OCI-LY3 (cell line): ENCODE measurements around the gene TMEM132D.
A peak's percentile ranks its signal among the peaks of the same experiment; 100 is the strongest.

Experiments used
- H2AFZ ChIP-seq: fragments of 200-600, 300-600 bp; shearing (Covaris generic); 2 replicates; pipeline ENCODE4 v1.6.0; 2014; ENCODE audit warnings: antibody characterized with exemption, low read depth, low read length
- H3K27ac ChIP-seq: fragments of 200-600, 300-600 bp; sonication (generic); 2 replicates; pipeline ENCODE4 v1.5.1; 2014; ENCODE audit warnings: mild to moderate bottlenecking, low read length, moderate library complexity, mixed read lengths
- H3K27me3 ChIP-seq: fragments of 200-600, 300-600 bp; sonication (generic); 2 replicates; pipeline ENCODE4 v1.6.1; 2014; ENCODE audit warnings: low read depth, low read length, mixed read lengths
- H3K36me3 ChIP-seq: fragments of 200-600, 300-600 bp; sonication (generic); replicated peaks from 2 replicates; pipeline ENCODE3; 2014; ENCODE audit warnings: low read depth, low read length, mixed read lengths
- H3K4me1 ChIP-seq: fragments of 300-600, 200-600 bp; sonication (generic); 2 replicates; pipeline ENCODE4 v1.6.1; 2014; ENCODE audit warnings: low read length, mixed read lengths
- H3K4me2 ChIP-seq: fragments of 200-600, 300-600 bp; sonication (generic); 2 replicates; pipeline ENCODE4 v1.6.1; 2014; ENCODE audit warnings: low read length, mixed read lengths
- H3K4me3 ChIP-seq: fragments of 300-600, 200-600 bp; sonication (generic); 2 replicates; pipeline ENCODE4 v1.5.1; 2014; ENCODE audit warnings: antibody characterized with exemption, mild to moderate bottlenecking, low read length, moderate library complexity
- H3K79me2 ChIP-seq: fragments of 300-600, 200-600 bp; shearing (Covaris generic); 2 replicates; pipeline ENCODE4 v1.6.1; 2014; ENCODE audit warnings: mild to moderate bottlenecking, low read length, mixed read lengths
- H3K9ac ChIP-seq: fragments of 300-600, 200-600 bp; shearing (Covaris generic); 2 replicates; pipeline ENCODE4 v1.6.0; 2014; ENCODE audit warnings: mild to moderate bottlenecking, low read length, moderate library complexity
- H3K9me3 ChIP-seq: fragments of 200-600, 300-600 bp; shearing (Covaris generic); 2 replicates; pipeline ENCODE4 v1.6.1; 2014; ENCODE audit warnings: low read length, mixed read lengths; ENCODE audit not compliant: insufficient read depth
- H4K20me1 ChIP-seq: fragments of 200-600, 300-600 bp; sonication (generic); 2 replicates; pipeline ENCODE4 v1.6.1; 2016; ENCODE audit warnings: low read length, mixed read lengths; ENCODE audit not compliant: insufficient read depth
- CTCF ChIP-seq: fragments of 200-600, 300-600 bp; sonication (generic); IDR thresholded peaks from 2 replicates; pipeline ENCODE4 v1.5.1; 2014; ENCODE audit warnings: antibody characterized with exemption, low read length, low read depth
- EZH2phosphoT487 ChIP-seq: fragments of 200-600 bp; shearing (Covaris generic); IDR thresholded peaks from 2 replicates; pipeline ENCODE4 v1.6.1; 2018; ENCODE audit warnings: antibody characterized with exemption, mixed run types, low read depth

TMEM132D gene

GRCh38 chr12:129937426-129937825 lies 33.6 kb upstream of the TMEM132D start:
- Histone ChIP-seq H3K4me1 (no peaks in the 10 kb centered on the region), H3K9ac (no peak overlapping the region), H3K27me3 (no peaks in the 10 kb centered on the region), H3K79me2 (no peaks in the 10 kb centered on the region), H3K36me3 (no peaks in the 10 kb centered on the region), H4K20me1 (no peaks in the 10 kb centered on the region), H2AFZ (no peak overlapping the region), H3K9me3 (no peaks in the 10 kb centered on the region), H3K27ac (no peak overlapping the region), H3K4me2 (no peak overlapping the region), H3K4me3 (no peak overlapping the region)
- no peak for TF ChIP-seq CTCF
- no peak for TF ChIP-seq EZH2phosphoT487

- H3K4me2 ChIP-seq, result no peak overlapping the region
- TF ChIP-seq EZH2phosphoT487, result no peak
- TF ChIP-seq CTCF, result no peak
These were observed 24.8 kb upstream of the TMEM132D start for GRCh38 chr12:129928643-129929042.

GRCh38 chr12:129927316-129927900 lies 23.6 kb upstream of the TMEM132D start:
- Histone ChIP-seq H3K9ac (no peak overlapping the region), H3K4me3 (no peak overlapping the region), H3K9me3 (no peaks in the 10 kb centered on the region), H2AFZ (no peak overlapping the region), H3K27ac (no peak overlapping the region), H3K4me2 (no peak overlapping the region), H3K27me3 (no peaks in the 10 kb centered on the region), H3K79me2 (no peaks in the 10 kb centered on the region), H4K20me1 (no peaks in the 10 kb centered on the region), H3K36me3 (no peaks in the 10 kb centered on the region), H3K4me1 (no peaks in the 10 kb centered on the region)
- TF ChIP-seq EZH2phosphoT487 (no peak), CTCF (no peak)

More at GRCh38 chr12:129928643-129929042, 24.8 kb upstream of the TMEM132D start:
- no peaks in the 10 kb centered on the region for H3K4me1 ChIP-seq
- H3K9ac ChIP-seq, result no peak overlapping the region
- no peak overlapping the region for H3K4me3 ChIP-seq
- no peaks in the 10 kb centered on the region for H3K27me3 ChIP-seq
- no peaks in the 10 kb centered on the region for H4K20me1 ChIP-seq
- no peaks in the 10 kb centered on the region for H3K79me2 ChIP-seq
- H3K36me3 ChIP-seq, result no peaks in the 10 kb centered on the region
- no peak overlapping the region for H3K27ac ChIP-seq
- no peak overlapping the region for H2AFZ ChIP-seq
- H3K9me3 ChIP-seq, result no peaks in the 10 kb centered on the region

- H2AFZ ChIP-seq, result no peak overlapping the region
- no peak overlapping the region for H3K4me2 ChIP-seq
- no peaks in the 10 kb centered on the region for H3K4me1 ChIP-seq
- H3K27ac ChIP-seq, result no peak overlapping the region
- no peak overlapping the region for H3K4me3 ChIP-seq
- H3K27me3 ChIP-seq, result no peaks in the 10 kb centered on the region
- no peaks in the 10 kb centered on the region for H3K79me2 ChIP-seq
- no peaks in the 10 kb centered on the region for H3K36me3 ChIP-seq
- no peak overlapping the region for H3K9ac ChIP-seq
- no peaks in the 10 kb centered on the region for H4K20me1 ChIP-seq
- H3K9me3 ChIP-seq, result no peaks in the 10 kb centered on the region
- TF ChIP-seq EZH2phosphoT487, result no peak
- TF ChIP-seq CTCF, result peak; percentile 75
These were observed 7.7 kb upstream of the TMEM132D start for GRCh38 chr12:129911428-129912049.
